Astrocyte (in vitro differentiated cells and primary cell): ENCODE data around the gene USP22. TPM values are rescaled to one million over a fixed set of nuclear protein-coding genes. Genes with fewer than 3 reads are reported as not detected.
A peak's percentile ranks its signal among the peaks of the same experiment; 100 is the strongest.

Experiments
- DNase-seq: peaks from one replicate; pipeline ENCODE4 v3.0.0-alpha.2; 2010; ENCODE audit warnings: low read depth
- FAIRE-seq: peaks from 2 replicates; lab custom pipeline; 2011; peaks lifted over from hg19 to GRCh38; lab: Jason Lieb, UNC
- H2AFZ ChIP-seq: 2 replicates; pipeline ENCODE4 v1.6.0; 2012; ENCODE audit warnings: low read depth, low read length, inconsistent platforms
- H3K27ac ChIP-seq: 2 replicates; pipeline ENCODE4 v1.5.1; 2011; ENCODE audit warnings: low read depth, low read length, inconsistent platforms
- H3K27me3 ChIP-seq: 2 replicates; pipeline ENCODE4 v1.6.0; 2011; ENCODE audit warnings: low read length, inconsistent platforms; ENCODE audit not compliant: insufficient read depth
- H3K36me3 ChIP-seq: 2 replicates; pipeline ENCODE4 v1.5.1; 2011; ENCODE audit warnings: low read length, inconsistent platforms; ENCODE audit not compliant: insufficient read depth
- H3K4me1 ChIP-seq: 2 replicates; pipeline ENCODE4 v1.5.1; 2011; ENCODE audit warnings: low read length, inconsistent platforms; ENCODE audit not compliant: insufficient read depth
- H3K4me2 ChIP-seq: 2 replicates; pipeline ENCODE4 v1.6.0; 2012; ENCODE audit warnings: low read length, inconsistent platforms
- H3K4me3 ChIP-seq: 2 replicates; pipeline ENCODE4 v1.5.1; 2011; ENCODE audit warnings: low read depth, mild to moderate bottlenecking, low read length, inconsistent platforms; ENCODE audit not compliant: insufficient read depth
- H3K79me2 ChIP-seq: 2 replicates; pipeline ENCODE4 v1.6.0; 2012; ENCODE audit warnings: mild to moderate bottlenecking, low read length, inconsistent platforms; ENCODE audit not compliant: insufficient read depth
- H3K9ac ChIP-seq: 2 replicates; pipeline ENCODE4 v1.6.0; 2012; ENCODE audit warnings: mild to moderate bottlenecking, low read length, inconsistent platforms
- H3K9me3 ChIP-seq: 2 replicates; pipeline ENCODE4 v1.5.1; 2012; ENCODE audit warnings: low read depth, mild to moderate bottlenecking, low read length, inconsistent platforms; ENCODE audit not compliant: insufficient read depth
- H4K20me1 ChIP-seq: 2 replicates; pipeline ENCODE4 v1.6.0; 2012; ENCODE audit warnings: low read length, inconsistent platforms; ENCODE audit not compliant: insufficient read depth
- H3K27ac Mint-ChIP-seq: one replicate; pipeline ENCODE4 v1.8.0; 2021; ENCODE audit warnings: mild to moderate bottlenecking, mixed read lengths; ENCODE audit not compliant: unreplicated experiment
- H3K27me3 Mint-ChIP-seq: one replicate; pipeline ENCODE4 v1.8.0; 2021; ENCODE audit warnings: low read depth, mixed read lengths; ENCODE audit not compliant: unreplicated experiment
- H3K36me3 Mint-ChIP-seq: one replicate; pipeline ENCODE4 v1.8.0; 2021; ENCODE audit warnings: low read depth, mixed read lengths; ENCODE audit not compliant: unreplicated experiment
- H3K4me1 Mint-ChIP-seq: one replicate; pipeline ENCODE4 v1.8.0; 2021; ENCODE audit warnings: low read depth, mixed read lengths; ENCODE audit not compliant: unreplicated experiment
- H3K4me3 Mint-ChIP-seq: one replicate; pipeline ENCODE4 v1.8.0; 2021; ENCODE audit warnings: mild to moderate bottlenecking, moderate library complexity, mixed read lengths; ENCODE audit not compliant: unreplicated experiment
- H3K9me3 Mint-ChIP-seq: one replicate; pipeline ENCODE4 v1.8.0; 2021; ENCODE audit warnings: mild to moderate bottlenecking, mixed read lengths; ENCODE audit not compliant: unreplicated experiment
- CTCF ChIP-seq: IDR thresholded peaks from 2 replicates; pipeline ENCODE4 v1.5.1; 2011; ENCODE audit warnings: low read depth, mild to moderate bottlenecking, inconsistent platforms, low read length, moderate library complexity; ENCODE audit not compliant: insufficient read depth
- EZH2 ChIP-seq: IDR thresholded peaks from 2 replicates; pipeline ENCODE4 v1.6.1; 2012; ENCODE audit warnings: mild to moderate bottlenecking, low read length, inconsistent platforms; ENCODE audit not compliant: insufficient read depth
- total RNA-seq: library from RNA; stranded (reverse); gene quantifications from 2 replicates; pipeline ENCODE4 v1.2.1, GENCODE V29; 2021

Gene USP22
- total RNA-seq, 1 donor from 2014 or later, result 266 TPM

DNA sequence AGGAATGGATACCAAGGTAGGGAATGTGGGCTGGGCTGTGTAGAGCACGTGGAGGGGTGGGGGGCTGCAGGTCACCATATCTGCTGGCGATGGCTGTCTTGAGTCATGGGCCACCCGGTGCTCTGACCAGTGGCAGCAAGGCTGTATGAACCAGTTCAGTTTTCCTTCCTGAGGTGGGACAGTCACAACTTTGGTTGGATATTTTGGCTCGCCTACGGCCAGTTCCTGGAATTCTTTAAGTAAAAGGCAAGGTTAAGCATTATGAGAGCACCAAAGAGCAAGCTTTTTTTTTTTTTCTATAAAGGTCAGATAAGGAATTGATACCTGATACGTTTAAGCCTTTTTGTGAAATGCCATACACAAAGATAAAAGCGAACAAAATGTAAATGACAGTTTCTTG is 81.9 kb downstream of the USP22 start:
- TF ChIP-seq CTCF, result no peak
- no peak for TF ChIP-seq EZH2
- Mint-ChIP-seq H3K4me3 (no peak overlapping the region), H3K27ac (no peak overlapping the region), H3K27me3 (no peaks in the 10 kb centered on the region), H3K36me3 (peaks cover 11% of the 10 kb centered on the region), H3K4me1 (peaks cover 7% of the 10 kb centered on the region), H3K9me3 (no peaks in the 10 kb centered on the region)
- FAIRE-seq (no peak), DNase-seq (no peak)
- H3K9me3 ChIP-seq, result no peaks in the 10 kb centered on the region
- H3K9ac ChIP-seq, result no peak overlapping the region
- H3K36me3 ChIP-seq, result no peaks in the 10 kb centered on the region
- no peak overlapping the region for H3K4me2 ChIP-seq
- H2AFZ ChIP-seq, result no peak overlapping the region
- peaks cover 3% of the 10 kb centered on the region for H3K27me3 ChIP-seq
- no peaks in the 10 kb centered on the region for H4K20me1 ChIP-seq
- no peak overlapping the region for H3K4me3 ChIP-seq
- H3K27ac ChIP-seq, result no peak overlapping the region
- no peaks in the 10 kb centered on the region for H3K4me1 ChIP-seq
- no peaks in the 10 kb centered on the region for H3K79me2 ChIP-seq

GRCh38 chr17:20955427-20956323 is 87.1 kb downstream of the USP22 start:
- FAIRE-seq, result no peak
- H3K27me3 ChIP-seq, result no peaks in the 10 kb centered on the region

More at GRCh38 chr17:20955427-20956323, 87.1 kb downstream of the USP22 start:
- H3K4me2 ChIP-seq, result no peak overlapping the region
- TF ChIP-seq EZH2 (no peak), CTCF (no peak)
- no peaks in the 10 kb centered on the region for H3K79me2 ChIP-seq
- Mint-ChIP-seq H3K36me3 (peaks cover 8% of the 10 kb centered on the region), H3K4me3 (no peak overlapping the region), H3K27me3 (peaks cover 2% of the 10 kb centered on the region), H3K9me3 (no peaks in the 10 kb centered on the region), H3K4me1 (peaks cover 8% of the 10 kb centered on the region), H3K27ac (no peak overlapping the region)
- DNase-seq, result peak; percentile 10
- H3K9ac ChIP-seq, result no peak overlapping the region
- H3K9me3 ChIP-seq, result no peaks in the 10 kb centered on the region
- H3K4me1 ChIP-seq, result no peaks in the 10 kb centered on the region
- no peak overlapping the region for H2AFZ ChIP-seq
- H4K20me1 ChIP-seq, result no peaks in the 10 kb centered on the region
- no peak overlapping the region for H3K27ac ChIP-seq
- no peak overlapping the region for H3K4me3 ChIP-seq
- no peaks in the 10 kb centered on the region for H3K36me3 ChIP-seq
